GM12878 (cell line): ENCODE results near the gene ARHGAP6. TPM values are rescaled to one million over a fixed set of nuclear protein-coding genes. Genes with fewer than 3 reads are reported as not detected.

Experiments used
- ATAC-seq: fragments of 200-7000 bp; cut with Tn5 transposase; 3 replicates; pipeline ENCODE4 v1.9.1; 2020; ENCODE audit warnings: mild to moderate bottlenecking, moderate library complexity
- BruUV-seq: library from RNA; stranded (reverse); fragments of 400-500 nt; replicated peaks from 2 replicates; lab custom pipeline; 2021; lab: Mats Ljungman, UMichigan
- CTCF ChIA-PET: fragments of 300-600 bp; sonication (Branson Sonifier 250); formaldehyde crosslinking; extraction: SDS; loops from one replicate; lab custom pipeline; 2021; ENCODE audit warnings: inconsistent platforms; lab: Yijun Ruan, JAX
- POLR2A ChIA-PET: fragments of 350-600 bp; formaldehyde crosslinking; extraction: SDS; loops from one replicate; lab custom pipeline; 2021; ENCODE audit warnings: inconsistent platforms; lab: Charles Lee
- RAD21 ChIA-PET: fragments of 300-600 bp; sonication (Branson Sonifier 250); formaldehyde crosslinking; loops from one replicate; lab custom pipeline; 2023; ENCODE audit warnings: antibody characterized with exemption; ENCODE audit not compliant: unreplicated experiment; lab: Charles Lee
- SMC1A ChIA-PET: fragments of 300-600 bp; sonication (Branson Sonifier 250); formaldehyde crosslinking; loops from one replicate; lab custom pipeline; 2023; ENCODE audit not compliant: unreplicated experiment, uncharacterized antibody; lab: Charles Lee
- DNase-seq: peaks from one replicate; pipeline ENCODE4 v3.0.0-alpha.2; 2011; ENCODE audit warnings: low read depth, low spot score
- FAIRE-seq: peaks from 3 replicates; lab custom pipeline; 2011; peaks lifted over from hg19 to GRCh38; lab: Jason Lieb, UNC
- H2AFZ ChIP-seq: 2 replicates; pipeline ENCODE4 v1.6.0; 2011; ENCODE audit warnings: low read depth, low read length, control low read depth; ENCODE audit not compliant: control insufficient read depth
- H3K27ac ChIP-seq: 2 replicates; pipeline ENCODE4 v1.5.1; 2011; ENCODE audit warnings: control low read depth; ENCODE audit not compliant: control insufficient read depth, insufficient read depth
- H3K27me3 ChIP-seq, 2 experiments: replicated peaks in 1 of 2; 2 replicates each; pipeline versions ENCODE4 v1.6.0 to v1.6.1; 2011; ENCODE audit warnings: low read length in 1 of 2; ENCODE audit not compliant: control insufficient read depth in 2 of 2, insufficient read depth in 2 of 2
- H3K36me3 ChIP-seq, 2 experiments: 2 replicates each; pipeline ENCODE4 v1.5.1; 2011; ENCODE audit warnings: low read length in 1 of 2; ENCODE audit not compliant: control insufficient read depth in 2 of 2, insufficient read depth in 2 of 2
- H3K4me1 ChIP-seq: 2 replicates; pipeline ENCODE4 v1.6.1; 2011; ENCODE audit warnings: mild to moderate bottlenecking, low read length, moderate library complexity, mixed read lengths; ENCODE audit not compliant: control insufficient read depth, insufficient read depth
- H3K4me2 ChIP-seq: 2 replicates; pipeline ENCODE4 v1.6.0; 2011; ENCODE audit warnings: control low read depth; ENCODE audit not compliant: control insufficient read depth, insufficient read depth
- H3K4me3 ChIP-seq: fragments of 200-600 bp; sonication (generic); 2 replicates; pipeline ENCODE4 v1.5.1; 2016
- H3K79me2 ChIP-seq: 2 replicates; pipeline ENCODE4 v1.6.0; 2011; ENCODE audit warnings: low read length; ENCODE audit not compliant: control insufficient read depth, insufficient read depth
- H3K9ac ChIP-seq: 2 replicates; pipeline ENCODE4 v1.8.0; 2011; ENCODE audit warnings: low read length, control low read depth, mixed read lengths; ENCODE audit not compliant: control insufficient read depth, insufficient read depth
- H3K9me3 ChIP-seq: replicated peaks from 3 replicates; pipeline ENCODE4 v1.5.1; 2011; ENCODE audit warnings: mild to moderate bottlenecking, low read length; ENCODE audit not compliant: control insufficient read depth, insufficient read depth
- H4K20me1 ChIP-seq: 2 replicates; pipeline ENCODE4 v1.6.0; 2011; ENCODE audit not compliant: control insufficient read depth, insufficient read depth
- CHD2 ChIP-seq: IDR thresholded peaks from 2 replicates; pipeline ENCODE4 v1.6.1; 2011; ENCODE audit warnings: low read depth, low read length, improper control_type of control experiment, borderline replicate concordance
- CREB1 ChIP-seq: IDR thresholded peaks from 2 replicates; pipeline ENCODE4 v1.6.1; 2012; ENCODE audit warnings: low read depth, mild to moderate bottlenecking, inconsistent platforms
- DPF2 ChIP-seq: fragments of 450-650 bp; IDR thresholded peaks from 2 replicates; pipeline ENCODE4 v1.6.1; 2017; ENCODE audit warnings: mild to moderate bottlenecking
- EGR1 ChIP-seq, 2 experiments: IDR thresholded peaks; 1 replicate in 1 of 2; 2 replicates in 1 of 2; pipeline ENCODE4 v1.6.1; 2011 to 2012; ENCODE audit warnings: low read depth in 2 of 2, low read length in 2 of 2, borderline replicate concordance in 1 of 2, mild to moderate bottlenecking in 1 of 2, moderate library complexity in 1 of 2
- EP300 ChIP-seq, 2 experiments: fragments of 150-350 bp in 1 of 2; IDR thresholded peaks; 2 replicates each; pipeline ENCODE4 v1.6.1; 2011 to 2012; ENCODE audit warnings: low read depth in 2 of 2, low read length in 2 of 2, borderline replicate concordance in 1 of 2, improper control_type of control experiment in 1 of 2, inconsistent platforms in 1 of 2; ENCODE audit not compliant: control insufficient read depth in 1 of 2
- ETV6 ChIP-seq, 2 experiments: fragments of 450-650 bp in 1 of 2; IDR thresholded peaks in 1 of 2; conservative IDR thresholded peaks in 1 of 2; 2 replicates each; pipeline ENCODE4 v1.6.1; 2014; ENCODE audit warnings: antibody characterized with exemption in 1 of 2, borderline replicate concordance in 1 of 2, low read depth in 1 of 2, mild to moderate bottlenecking in 1 of 2, moderate library complexity in 1 of 2
- IKZF1 ChIP-seq: fragments of 450-650 bp; conservative IDR thresholded peaks from 2 replicates; pipeline ENCODE4 v1.6.1; 2017; ENCODE audit warnings: antibody characterized with exemption, mild to moderate bottlenecking
- IKZF2 ChIP-seq, 2 experiments: fragments of 450-650 bp; IDR thresholded peaks; 2 replicates each; pipeline ENCODE4 v1.6.1; 2017; ENCODE audit warnings: mild to moderate bottlenecking in 2 of 2, moderate library complexity in 2 of 2
- JUNB ChIP-seq: IDR thresholded peaks from 2 replicates; pipeline ENCODE4 v1.6.1; 2016; ENCODE audit warnings: antibody characterized with exemption, mild to moderate bottlenecking
- JUND ChIP-seq: IDR thresholded peaks from 2 replicates; pipeline ENCODE4 v1.6.1; 2012; ENCODE audit warnings: low read depth, mild to moderate bottlenecking, low read length, improper control_type of control experiment, moderate library complexity
- MTA2 ChIP-seq: fragments of 450-650 bp; IDR thresholded peaks from 2 replicates; pipeline ENCODE4 v1.6.1; 2016; ENCODE audit warnings: low read depth, mild to moderate bottlenecking, moderate library complexity
- NFIC ChIP-seq: IDR thresholded peaks from 2 replicates; pipeline ENCODE4 v1.6.1; 2012; ENCODE audit warnings: low read depth, mild to moderate bottlenecking, inconsistent platforms, low read length, moderate library complexity
- NR2F1 ChIP-seq: fragments of 450-650 bp; conservative IDR thresholded peaks from 2 replicates; pipeline ENCODE4 v1.6.1; 2017; ENCODE audit warnings: mild to moderate bottlenecking
- PAX8 ChIP-seq: fragments of 450-650 bp; IDR thresholded peaks from 2 replicates; pipeline ENCODE4 v1.6.1; 2017; ENCODE audit warnings: mild to moderate bottlenecking, moderate library complexity
- RCOR1 ChIP-seq: conservative IDR thresholded peaks from 2 replicates; pipeline ENCODE4 v1.6.1; 2012; ENCODE audit warnings: low read depth, low read length, improper control_type of control experiment
- REST ChIP-seq: IDR thresholded peaks from 2 replicates; pipeline ENCODE4 v1.6.1; 2012; ENCODE audit warnings: mild to moderate bottlenecking, low read depth, low read length
- WGBS: methylation state at CpG from one replicate; pipeline ENCODE4 v1.1.6; 2016; ENCODE audit warnings: low lambda C conversion rate; ENCODE audit not compliant: insufficient replicate concordance, insufficient coverage; ENCODE audit errors: missing lambda C conversion rate; 5-methylcytosine and 5-hydroxymethylcytosine counted together
- in situ Hi-C: fragments of 300-500 bp; cut with MboI; formaldehyde crosslinking; loops from 9 replicates; pipeline ENCODE4 v1.14.3; 2018; ENCODE audit warnings: mixed read lengths
- intact Hi-C: fragments of 100-400 bp; cut with micrococcal nuclease; formaldehyde crosslinking; loops from one replicate; pipeline ENCODE4 v1.14.2; 2022; ENCODE audit not compliant: unreplicated experiment
- polyA plus RNA-seq, 11 experiments: library from polyadenylated mRNA; depleted of rRNA in 4 of 11; unstranded in 6 of 11; stranded (reverse) in 5 of 11; fragments of >200 nt; fragmentation: Nextera tagmentation in 4 of 11; fragmentation: Illumina TruSeq in 1 of 11; extraction: Ambion mirVana in 4 of 11; extraction: Trizol in 1 of 11; gene quantifications; 1 replicate in 1 of 11; 2 replicates in 10 of 11; pipeline versions ENCODE4 v1.2.1 to v1.2.3, GENCODE V29; 2011 to 2016; ENCODE audit warnings: inconsistent platforms in 2 of 11, missing spikeins in 2 of 11, low read depth in 1 of 11
- total RNA-seq, 4 experiments: library from RNA; depleted of rRNA in 3 of 4; stranded (reverse); fragments of >200 nt in 3 of 4; fragmentation: Illumina TruSeq in 1 of 4; extraction: Trizol in 1 of 4; gene quantifications; 2 replicates each; pipeline versions ENCODE4 v1.2.1 to v1.2.3, GENCODE V29; 2013 to 2021
- TF ChIP-seq, protein P1 (sequence below): fragments of 450-650 bp; IDR thresholded peaks from 2 replicates; pipeline ENCODE4 v1.6.1; 2017; ENCODE audit warnings: low read depth, mild to moderate bottlenecking, moderate library complexity

The ARHGAP6 gene
- total and polyA plus RNA-seq, 10 of the 15 experiments (the other 5 are each of a cell fraction or from before 2014, with no cell fraction given), result 0.20 to 1.8 (median 0.76) TPM

DNA sequence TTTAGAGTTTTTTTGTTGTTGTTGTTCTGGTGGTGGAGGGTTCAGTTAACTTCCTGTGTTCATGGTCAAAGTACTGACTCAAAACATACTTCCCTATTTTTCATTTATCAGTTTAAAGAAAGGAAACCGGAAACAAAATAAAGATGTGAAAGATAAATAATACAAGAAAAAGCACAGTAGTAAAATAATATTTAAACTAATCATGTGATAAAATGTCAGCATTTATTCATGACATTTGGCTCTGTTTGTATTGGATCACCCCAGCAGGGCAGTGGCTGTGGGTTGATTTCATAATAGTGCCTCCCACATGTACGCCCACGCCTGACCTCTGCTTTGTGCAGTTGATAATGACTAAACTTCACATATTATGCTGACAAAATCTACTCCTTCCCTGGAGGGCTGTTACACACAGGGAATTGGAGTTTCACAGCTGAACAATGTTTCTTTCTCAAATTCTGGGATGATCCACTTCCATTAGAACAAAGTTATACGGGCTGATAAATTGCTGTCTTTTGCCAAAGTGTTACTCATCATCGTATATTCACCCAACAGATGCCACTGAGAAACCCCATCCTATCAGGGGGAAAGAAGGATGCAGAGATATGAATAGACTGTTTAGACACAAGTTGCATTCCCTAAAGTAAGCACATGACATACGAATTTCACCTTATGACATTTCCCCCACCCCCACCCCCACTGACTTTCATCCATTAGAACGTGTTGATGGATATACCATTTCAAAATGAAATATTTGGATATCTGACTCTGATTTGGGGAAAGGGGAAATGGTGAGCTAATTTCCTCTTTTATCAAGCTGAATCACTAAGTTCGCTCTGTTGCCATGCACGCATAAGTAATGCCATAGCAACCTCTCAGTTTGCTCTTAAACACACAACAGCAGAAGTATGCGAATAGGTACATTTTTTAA lies 324.2 kb downstream of the ARHGAP6 start:
- no peak overlapping the region for H3K4me2 ChIP-seq
- H3K9me3 ChIP-seq, result no peaks in the 10 kb centered on the region
- ChIA-PET CTCF (interaction anchor here (0.7 to 1.4 kb wide), 3 partner anchors 21 to 40 kb away, joined by 3 to 5 read pairs (median 5); no protein-coding TSS in a partner anchor), RAD21 (interaction anchor here (0.6 kb wide), 1 partner anchor 22 kb away, joined by 3 read pairs; no protein-coding TSS in a partner anchor), POLR2A (no interaction called here), SMC1A (interaction anchor here (0.6 to 1.3 kb wide), 7 partner anchors 9 to 1004 kb away, joined by 3 to 5 read pairs (median 3); no protein-coding TSS in a partner anchor)
- ATAC-seq, result peak; percentile 86
- H4K20me1 ChIP-seq, result no peaks in the 10 kb centered on the region
- H3K4me3 ChIP-seq, result no peak overlapping the region
- no peak overlapping the region for H3K9ac ChIP-seq
- no peak for FAIRE-seq
- in situ Hi-C loops (no loop called here), intact Hi-C loops (loop anchor here (1.0 kb wide), 1 partner anchor 22 kb away; no protein-coding TSS in a partner anchor)
- H3K36me3 ChIP-seq, result no peaks in the 10 kb centered on the region
- peak; percentile 17 for DNase-seq
- H3K27ac ChIP-seq, result no peak overlapping the region
- H3K27me3 ChIP-seq, result no peaks in the 10 kb centered on the region
- H3K79me2 ChIP-seq, result no peaks in the 10 kb centered on the region
- H2AFZ ChIP-seq, result no peak overlapping the region
- 54% methylated on average over 10 of the region's 10 CpGs for WGBS
- H3K4me1 ChIP-seq, result 0 out of 2 replicates have a peak, but pooled peaks cover 3% of the 10 kb centered on the region
- BruUV-seq, result no TSS peak
- TF ChIP-seq RCOR1, result no peak
- TF ChIP-seq JUND, result 0 out of 2 replicates have a peak, but pooled peaks have one; percentile 23
- no peak for TF ChIP-seq CREB1
- TF ChIP-seq EGR1 (IDR thresholded peaks at IDR 0.05; ENCODE audit: borderline replicate concordance in 1 of 2, low read depth in 2 of 2, low read length in 2 of 2), result peak in 1 of 2 experiments; percentile 79; a peak in 2 of 3 replicates
- peak; percentile 59; the same call in 1 of the 2 replicates for TF ChIP-seq MTA2
- TF ChIP-seq IKZF2 (IDR thresholded peaks at IDR 0.05), result peak; percentile 48 to 50; a peak in 1 of 4 replicates
- TF ChIP-seq PAX8, result no peak
- TF ChIP-seq EP300 (IDR thresholded peaks at IDR 0.05; ENCODE audit: borderline replicate concordance in 1 of 2, control insufficient read depth in 1 of 2, low read depth in 2 of 2, low read length in 2 of 2), result peak; percentile 39 to 74; a peak in 3 of 4 replicates
- TF ChIP-seq, protein P1, sequence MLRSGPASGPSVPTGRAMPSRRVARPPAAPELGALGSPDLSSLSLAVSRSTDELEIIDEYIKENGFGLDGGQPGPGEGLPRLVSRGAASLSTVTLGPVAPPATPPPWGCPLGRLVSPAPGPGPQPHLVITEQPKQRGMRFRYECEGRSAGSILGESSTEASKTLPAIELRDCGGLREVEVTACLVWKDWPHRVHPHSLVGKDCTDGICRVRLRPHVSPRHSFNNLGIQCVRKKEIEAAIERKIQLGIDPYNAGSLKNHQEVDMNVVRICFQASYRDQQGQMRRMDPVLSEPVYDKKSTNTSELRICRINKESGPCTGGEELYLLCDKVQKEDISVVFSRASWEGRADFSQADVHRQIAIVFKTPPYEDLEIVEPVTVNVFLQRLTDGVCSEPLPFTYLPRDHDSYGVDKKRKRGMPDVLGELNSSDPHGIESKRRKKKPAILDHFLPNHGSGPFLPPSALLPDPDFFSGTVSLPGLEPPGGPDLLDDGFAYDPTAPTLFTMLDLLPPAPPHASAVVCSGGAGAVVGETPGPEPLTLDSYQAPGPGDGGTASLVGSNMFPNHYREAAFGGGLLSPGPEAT, result 0 out of 2 replicates have a peak, but pooled peaks have one; percentile 14
- peak; percentile 81 for TF ChIP-seq DPF2
- peak; percentile 52 for TF ChIP-seq JUNB
- TF ChIP-seq NR2F1, result peak; percentile 78
- peak; percentile 32; the same call in 1 of the 2 replicates for TF ChIP-seq CHD2
- peak in 1 of 2 experiments; percentile 66; a peak in 2 of 4 replicates for TF ChIP-seq ETV6 (conservative IDR thresholded peaks at IDR 0.05 in 1 of 2, IDR thresholded peaks at IDR 0.05 in 1 of 2; ENCODE audit: borderline replicate concordance in 1 of 2, low read depth in 1 of 2)
- peak; percentile 49; the same call in 1 of the 2 replicates for TF ChIP-seq NFIC
- no peak for TF ChIP-seq REST
- peak; percentile 59 for TF ChIP-seq IKZF1
